ENCODE results near the gene OR5F1.

The OR5F1 gene

DNA sequence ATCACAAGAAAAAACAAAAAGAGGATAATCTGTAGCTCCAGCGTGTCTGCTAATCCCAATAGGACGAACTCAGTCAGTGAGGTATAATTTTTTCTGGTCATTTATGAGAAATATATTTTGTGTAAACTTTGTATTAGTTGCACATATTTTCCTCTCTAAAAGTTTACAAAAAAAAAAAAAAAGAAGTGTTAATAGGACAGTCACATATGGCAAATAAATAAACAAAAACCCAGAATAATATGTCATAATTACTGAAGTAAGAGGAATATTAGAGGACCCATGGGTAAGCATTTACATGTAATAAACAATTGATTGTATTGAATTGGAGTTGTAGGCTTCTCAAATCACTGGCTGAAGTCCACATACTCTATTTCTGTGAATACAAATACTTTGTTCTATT is at the start of gene OR5F1:
TSS of gene OR5F1 (minus strand) at position 101 of the 400 bp plus-strand sequence. CDS start at position 101, 0 bp downstream.
- no peak for DNase-seq

DNA sequence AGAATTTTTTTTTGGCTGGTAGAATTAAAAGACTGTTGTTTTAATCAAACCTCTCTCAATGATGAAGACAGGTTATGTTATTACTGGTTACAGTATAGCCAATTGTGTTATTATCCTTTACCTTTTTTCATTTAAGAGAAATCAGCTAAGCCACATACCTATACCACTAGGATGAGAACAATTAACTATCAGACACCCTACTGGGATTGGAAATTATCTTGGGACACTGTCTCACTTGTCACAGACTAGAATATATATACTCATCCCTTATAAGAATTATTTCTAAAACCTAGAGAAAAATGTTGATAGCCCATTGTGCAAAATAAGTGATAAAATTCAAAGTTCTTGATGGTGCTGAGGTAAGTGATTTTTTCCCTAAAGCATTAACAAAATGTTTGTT is 32.9 kb upstream of the OR5F1 start, which contains the start of gene OR5AS1:
TSS of gene OR5AS1 (plus strand) at position 301 of the 400 bp plus-strand sequence. CDS start 2,765 bp downstream, outside the sequence.
- no peak for DNase-seq

DNA sequence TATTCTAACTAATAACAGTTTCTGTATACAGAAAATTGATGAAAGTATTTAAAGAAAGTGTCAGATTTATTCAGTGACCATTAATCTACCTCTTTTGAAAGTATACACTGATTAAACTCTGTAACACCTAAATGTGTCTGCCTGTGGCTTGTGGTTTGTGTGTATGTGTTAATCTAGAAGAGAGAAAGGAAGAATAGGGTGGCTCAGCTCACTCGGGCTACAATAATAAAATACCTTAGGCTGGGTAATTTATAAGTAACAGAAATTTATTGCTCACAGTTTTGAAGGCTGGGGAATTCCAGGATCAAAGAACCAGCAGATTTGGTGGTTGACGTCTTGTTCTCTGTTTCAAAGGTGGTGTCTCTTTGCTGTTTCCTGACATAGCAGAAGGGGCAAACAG is 19.4 kb upstream of the OR5F1 start:
- DNase-seq, result no peak

DNA sequence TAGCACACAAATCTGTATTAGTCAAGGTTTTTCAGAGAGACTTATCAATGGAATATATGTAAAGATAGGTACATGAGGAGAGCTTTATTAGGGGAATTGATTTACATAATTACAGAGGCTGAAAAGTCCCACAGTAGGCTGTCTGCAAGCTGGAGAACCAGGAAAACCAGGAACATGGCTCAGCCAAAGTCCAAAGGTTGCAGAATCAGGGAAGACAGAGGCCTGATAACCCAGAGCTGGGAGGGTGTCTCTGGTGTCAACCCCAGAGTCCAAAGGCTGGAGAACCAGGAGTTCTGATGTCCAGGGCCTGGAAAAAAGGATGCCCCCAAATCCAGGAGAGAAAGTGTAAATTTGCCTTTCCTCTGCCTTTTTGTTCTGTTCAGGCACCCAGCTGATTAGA is 16.3 kb upstream of the OR5F1 start:
- no peak for DNase-seq

DNA sequence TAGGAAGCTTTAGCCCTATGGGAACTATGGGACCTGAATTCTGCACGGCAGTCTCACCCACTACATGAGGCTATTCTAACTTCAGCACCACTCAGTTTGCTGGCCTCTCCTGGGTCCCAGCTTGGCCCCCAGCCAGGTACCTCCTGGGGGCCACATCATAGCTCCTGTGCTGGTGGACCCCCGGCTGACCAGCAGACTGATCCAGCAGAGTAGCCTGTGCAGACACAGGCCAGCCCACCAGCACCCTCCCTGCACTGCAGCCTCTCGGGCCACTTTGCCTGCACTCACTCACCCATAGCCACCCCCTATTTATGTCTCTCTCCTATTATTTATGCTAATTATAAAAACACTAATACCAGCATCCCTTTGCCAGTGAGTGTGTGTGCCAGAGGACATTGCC is 23.5 kb downstream of the OR5F1 start:
- no peak for DNase-seq

DNA sequence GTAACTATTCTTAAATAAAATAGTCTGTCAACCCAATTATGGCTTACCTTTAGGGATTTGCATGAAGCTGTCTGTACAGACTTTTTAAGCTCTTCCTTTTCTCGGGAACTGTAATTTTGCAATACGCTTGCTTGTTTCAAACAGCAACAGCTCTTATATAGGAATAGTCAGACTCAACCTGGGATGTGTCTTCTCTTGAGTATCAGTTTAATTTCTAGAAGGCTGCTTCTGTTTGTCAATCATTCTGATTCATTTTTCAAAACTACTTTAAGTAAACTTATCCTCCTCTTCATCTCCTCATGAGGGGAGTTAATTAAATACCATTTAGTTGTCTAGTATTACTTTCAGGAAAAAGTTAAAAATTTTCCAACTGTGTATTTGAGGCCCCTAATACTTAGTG is 24.6 kb downstream of the OR5F1 start, which contains the start of gene OR10AG1:
TSS of gene OR10AG1 (minus strand) at position 101 of the 400 bp plus-strand sequence. CDS start at position 63, 38 bp downstream.
- DNase-seq, result no peak

DNA sequence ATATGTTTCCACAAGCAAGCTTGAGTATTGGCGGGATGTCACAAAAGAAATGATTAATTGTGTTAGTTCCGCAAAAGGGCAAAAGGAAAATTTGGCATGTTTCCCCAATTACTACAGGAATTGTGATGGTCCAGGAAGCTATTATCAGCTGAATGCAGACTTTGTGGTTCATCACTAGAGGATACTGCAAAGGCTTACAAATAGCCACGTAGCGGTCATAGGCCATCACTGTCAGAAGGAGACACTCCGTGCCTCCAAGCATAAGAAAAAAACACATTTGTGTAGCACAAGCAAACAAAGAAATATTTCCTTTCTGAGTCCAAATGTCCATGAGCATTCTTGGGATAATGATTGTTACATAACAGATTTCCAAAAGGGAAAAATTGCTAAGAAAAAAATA is 26.5 kb downstream of the OR5F1 start:
- DNase-seq, result no peak

DNA sequence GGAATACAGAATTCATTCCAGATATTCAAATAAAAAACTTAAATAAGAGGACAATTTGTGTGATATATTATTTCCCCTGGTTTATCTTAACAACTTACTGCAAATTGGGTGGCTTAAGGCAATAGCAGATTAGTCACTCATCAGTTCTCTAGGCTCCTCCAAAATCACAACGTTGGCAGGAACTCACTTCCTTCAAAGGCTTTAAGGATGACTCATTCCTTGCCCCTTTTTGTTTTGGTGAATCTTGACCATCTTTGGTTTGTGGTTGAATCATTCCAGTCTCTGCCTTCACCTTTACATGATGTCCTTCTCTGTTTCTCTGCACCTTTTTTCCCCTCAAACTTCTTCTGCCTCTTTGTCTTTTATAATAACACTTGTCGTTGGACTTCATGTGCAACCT is 28.0 kb downstream of the OR5F1 start:
- DNase-seq, result no peak

DNA sequence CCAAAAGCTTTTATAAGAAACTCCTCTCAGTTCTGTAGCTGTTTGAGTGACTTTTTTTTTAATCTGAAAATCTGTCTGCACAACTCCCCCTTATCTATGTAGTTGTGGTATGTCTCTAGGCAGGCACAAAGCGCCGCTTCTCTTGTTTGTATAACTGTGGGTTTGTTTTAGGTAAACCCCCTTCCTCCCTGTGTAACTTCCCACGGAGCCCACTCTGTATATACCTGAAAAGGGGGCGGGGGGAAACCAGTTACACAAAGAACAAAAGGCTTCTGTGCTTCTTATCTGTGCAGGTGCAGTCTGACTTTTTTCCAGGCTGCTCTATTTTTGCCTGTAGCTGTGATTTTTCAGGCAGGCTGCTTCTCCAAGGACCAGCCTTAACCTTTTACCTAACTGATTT is 37.9 kb downstream of the OR5F1 start:
- no peak for DNase-seq

DNA sequence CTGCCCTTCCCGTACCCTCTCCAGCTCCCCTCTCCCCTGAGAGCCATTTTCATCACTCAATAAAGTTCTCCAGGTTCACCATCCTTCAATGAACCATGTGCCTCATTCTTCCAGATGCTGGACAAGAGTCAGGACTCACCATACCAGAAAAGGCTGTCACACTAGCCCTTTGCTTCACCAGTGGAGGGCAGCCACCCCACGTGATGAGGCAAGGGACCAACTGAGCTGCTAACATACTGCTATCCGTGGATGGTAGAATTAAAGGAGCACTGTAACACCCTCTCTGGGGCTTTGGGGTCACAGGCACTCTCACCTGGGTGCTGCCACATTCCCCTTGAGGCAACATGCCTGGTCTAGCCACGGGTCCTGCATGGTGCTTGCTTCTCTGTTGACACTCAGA is 45.1 kb downstream of the OR5F1 start:
- DNase-seq, result no peak
